Activated CD8-positive, alpha-beta memory T cell treated with anti-CD3 and anti-CD28 coated beads for 48 hours (primary cell): ENCODE results near the gene PIK3R6.

ENCODE experiments used
- DNase-seq, 3 experiments: peaks; one replicate each; pipeline ENCODE4 v3.0.0-alpha.2; 2020; ENCODE audit warnings: low read depth in 2 of 3, low spot score in 2 of 3

Gene PIK3R6

DNA sequence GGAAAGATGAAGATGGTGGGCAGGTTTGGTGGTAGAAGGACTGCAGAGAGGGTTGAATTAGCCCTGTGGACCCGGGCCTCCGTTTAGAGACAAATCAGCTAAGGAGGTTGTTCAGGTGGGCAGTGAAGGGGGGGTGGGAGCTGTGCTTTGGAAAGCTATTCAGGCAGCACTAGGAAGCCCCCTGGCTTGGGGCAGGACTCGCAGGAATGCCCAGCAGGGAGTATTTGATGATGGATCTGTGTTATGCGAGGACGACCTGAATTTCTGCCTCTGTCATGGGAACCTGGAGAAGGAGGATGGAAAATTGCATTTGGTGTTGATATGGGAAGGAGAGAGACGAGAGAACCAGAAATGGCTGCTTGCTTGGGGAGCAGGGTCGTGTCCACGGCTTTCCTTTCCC is 112.6 kb downstream of the PIK3R6 start:
- no peak for DNase-seq

DNA sequence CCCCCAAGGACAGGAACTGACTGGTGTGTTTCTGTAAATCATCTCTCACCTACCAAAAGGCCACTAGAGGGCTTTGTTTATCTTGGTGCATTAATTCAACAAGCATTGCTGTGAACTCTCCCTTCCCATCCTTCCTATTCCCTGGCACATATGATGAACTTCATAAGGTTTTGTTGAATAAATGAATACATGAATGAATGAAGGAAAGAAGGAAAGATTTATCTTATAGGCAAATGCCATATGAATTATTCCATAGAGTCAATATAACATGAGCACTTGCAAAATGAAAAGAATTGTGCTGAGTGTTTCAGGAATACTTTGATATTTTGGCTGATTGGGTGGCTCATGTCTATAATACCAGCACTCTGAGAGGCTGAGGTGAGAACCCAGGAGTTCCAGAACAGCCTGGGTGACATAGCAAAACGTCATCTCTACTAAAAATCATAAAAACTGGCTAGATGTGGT is 113.5 kb downstream of the PIK3R6 start:
- DNase-seq: no peak

DNA sequence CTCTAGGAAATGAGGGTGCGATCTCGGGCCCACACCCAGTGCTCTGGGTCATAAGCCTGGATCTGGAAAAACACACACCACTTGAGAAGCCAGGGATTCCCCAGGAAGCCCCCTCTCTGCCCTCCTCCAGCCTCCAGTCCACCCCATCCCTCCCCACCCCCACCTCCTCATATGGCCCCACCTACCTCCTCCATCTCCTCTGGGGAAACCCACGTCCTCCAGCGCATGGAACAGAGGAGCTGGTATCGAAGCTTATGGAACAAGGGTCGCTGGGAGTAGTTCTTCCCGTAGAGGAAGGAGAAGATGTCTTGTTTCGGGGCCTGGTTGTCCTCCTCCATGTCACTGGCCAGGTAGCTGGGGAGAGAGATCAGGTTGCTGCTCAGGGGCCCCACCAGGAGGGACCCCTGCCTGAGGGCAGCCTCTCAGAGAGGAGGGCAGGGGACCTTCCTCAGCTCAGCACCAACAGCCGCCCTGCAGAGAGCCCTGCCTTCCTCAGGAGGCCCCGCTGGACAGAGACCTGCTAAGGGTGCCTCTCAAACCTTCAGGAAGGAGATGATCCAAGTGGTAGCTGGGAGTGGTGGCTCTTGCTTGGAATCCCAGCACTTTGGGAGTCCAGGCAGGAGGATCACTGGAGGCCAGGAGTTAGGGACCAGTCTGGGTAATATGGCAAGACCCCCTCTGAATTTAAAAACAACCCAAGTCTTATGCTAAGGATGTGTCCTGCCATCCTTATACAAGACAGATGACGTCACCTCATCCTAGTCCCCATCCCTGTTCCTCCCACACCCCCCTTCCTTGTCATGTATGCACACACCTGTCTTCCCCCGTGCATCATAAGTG is 114.1 kb downstream of the PIK3R6 start:
- DNase-seq: no peak
